ENCODE results near the gene CPLX3. TPM values are rescaled to one million over a fixed set of nuclear protein-coding genes. Genes with fewer than 3 reads are reported as not detected.
A peak's percentile ranks its signal among the peaks of the same experiment; 100 is the strongest.

Gene CPLX3
- polyA plus RNA-seq, 3 donors: not detected

GRCh38 chr15:74867466-74868038 lies 41.1 kb downstream of the CPLX3 start:
- no peak for DNase-seq (ENCODE audit: low read depth in 3 of 3, low spot score in 2 of 3)

DNA sequence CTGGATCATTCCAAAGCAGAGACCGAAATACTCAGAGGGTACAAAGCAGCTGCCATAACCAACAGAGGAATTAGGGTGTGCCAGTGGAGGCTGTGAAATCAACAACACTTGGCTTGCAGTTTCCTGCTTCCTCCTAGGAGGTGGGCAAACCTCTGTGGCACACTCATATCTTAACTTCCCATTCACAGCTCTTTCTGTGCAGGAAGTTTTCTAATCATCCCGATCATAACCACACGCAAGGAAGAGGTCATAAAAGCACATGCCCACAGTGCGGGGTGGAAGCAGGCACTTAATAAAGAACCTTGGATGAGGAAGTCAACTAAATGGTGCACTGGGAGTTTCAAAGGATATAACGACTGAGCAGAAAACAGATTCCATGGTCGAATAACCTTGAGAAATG lies 41.6 kb downstream of the CPLX3 start:
- no peak for DNase-seq (ENCODE audit: low read depth in 3 of 3, low spot score in 2 of 3)

- DNase-seq (ENCODE audit: low read depth in 3 of 3, low spot score in 2 of 3): no peak
Observed at GRCh38 chr15:74869372-74869725, 42.9 kb downstream of the CPLX3 start.

DNA sequence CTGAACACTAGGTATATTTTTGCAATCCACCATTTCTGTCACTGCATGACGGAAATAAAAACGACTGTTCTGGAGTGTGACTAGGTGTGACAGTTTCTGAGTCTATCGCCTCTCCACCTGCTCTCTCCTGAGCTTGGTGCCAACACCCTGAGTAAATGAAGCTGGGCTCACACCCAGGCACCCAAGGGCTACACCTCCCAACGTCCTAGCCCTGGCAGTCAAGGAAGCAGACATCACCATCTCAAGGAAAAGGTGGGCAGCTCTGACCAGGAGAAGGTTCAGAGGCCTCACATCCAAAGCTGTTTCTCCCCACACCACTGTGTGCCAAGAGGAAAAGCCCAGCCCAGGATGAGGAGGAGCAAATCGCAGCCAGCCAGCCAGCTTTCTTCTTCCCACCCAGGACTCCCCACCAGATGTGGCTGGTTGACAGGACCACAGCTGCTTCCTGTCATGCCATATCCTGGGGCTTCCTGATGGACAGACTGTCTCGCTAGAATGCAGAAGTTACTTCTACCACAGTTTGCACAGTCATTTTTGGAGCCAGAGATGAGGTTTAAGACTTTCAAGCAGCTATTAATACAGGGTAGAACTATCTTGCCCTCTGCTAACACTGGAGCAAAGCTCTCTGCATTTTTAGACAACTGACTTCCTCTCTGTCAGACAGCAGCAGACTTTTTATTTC lies 43.4 kb downstream of the CPLX3 start:
- DNase-seq (ENCODE audit: low read depth in 3 of 3, low spot score in 2 of 3): no peak

GRCh38 chr15:74870436-74871215 lies 44.2 kb downstream of the CPLX3 start:
- no peak for DNase-seq (ENCODE audit: low read depth in 3 of 3, low spot score in 2 of 3)

GRCh38 chr15:74872702-74873035 lies 46.2 kb downstream of the CPLX3 start:
- no peak for DNase-seq (ENCODE audit: low read depth in 3 of 3, low spot score in 2 of 3)

- peak; percentile 91 to 95 (median 91) for DNase-seq (ENCODE audit: low read depth in 3 of 3, low spot score in 2 of 3)
Observed at GRCh38 chr15:74873036-74873755, 46.8 kb downstream of the CPLX3 start, which contains the start of gene SCAMP2. Gene SCAMP2, minus strand, starts transcription at chr15:74873365. Its CDS starts 110 bp downstream, at chr15:74873255.

DNA sequence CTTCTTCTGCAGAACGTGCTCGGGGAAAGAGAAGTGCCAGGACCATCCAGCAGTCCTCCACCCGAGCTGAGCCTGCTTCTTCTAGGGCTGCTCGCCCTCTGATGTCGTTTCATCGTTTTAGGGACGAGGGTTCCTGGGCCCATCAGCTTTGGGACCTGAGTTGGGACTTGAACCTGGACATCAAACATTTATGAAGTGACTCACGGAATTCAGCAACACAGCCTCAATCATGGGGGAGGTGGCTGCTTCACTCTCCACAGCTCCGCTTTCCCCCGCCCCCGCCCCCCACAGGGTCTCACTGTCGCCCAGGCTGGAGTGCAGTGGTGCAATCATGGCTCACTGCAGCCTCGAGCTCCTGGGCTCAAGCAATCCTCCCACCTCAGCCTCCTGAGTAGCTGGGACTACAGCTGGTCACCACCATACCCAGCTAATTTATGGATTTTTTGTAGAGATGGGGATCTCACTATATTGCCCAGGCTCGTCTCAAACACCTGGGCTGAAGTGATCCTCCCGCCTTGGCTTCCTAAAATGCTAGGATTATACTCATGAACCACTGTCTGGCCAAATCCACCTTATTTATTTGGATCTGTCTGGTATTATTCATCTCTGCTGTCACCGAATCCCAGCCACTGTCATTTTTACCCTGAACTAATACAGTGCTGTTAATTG lies 47.5 kb downstream of the CPLX3 start:
- peak in 1 of 3 donors; percentile 10 for DNase-seq (ENCODE audit: low read depth in 3 of 3, low spot score in 2 of 3)

GRCh38 chr15:74878273-74878672 lies 51.8 kb downstream of the CPLX3 start:
- DNase-seq (ENCODE audit: low read depth in 3 of 3, low spot score in 2 of 3): no peak

Other genes starting within 250 kb of the CPLX3 start
- 10 to 100 TPM; 62.5 to 73.9 (median 65.6) TPM for gene CLK3, start 210.8 kb upstream of the CPLX3 start, polyA plus RNA-seq (ENCODE audit: insufficient read length in 3 of 3)
- 10 to 100 TPM; 38.6 to 43.2 (median 41.9) TPM for gene EDC3, start 130.6 kb upstream of the CPLX3 start, polyA plus RNA-seq (ENCODE audit: insufficient read length in 3 of 3)
- gene CYP1A1, start 101.1 kb upstream of the CPLX3 start, polyA plus RNA-seq (ENCODE audit: insufficient read length in 3 of 3): under 1 TPM in 2 of 3 donors, not detected in 1; 0.07 TPM
- gene CYP1A2, start 77.8 kb upstream of the CPLX3 start, polyA plus RNA-seq (ENCODE audit: insufficient read length in 3 of 3): under 1 TPM; 0.10 to 0.18 (median 0.11) TPM
- gene CSK, start 44.5 kb upstream of the CPLX3 start, polyA plus RNA-seq (ENCODE audit: insufficient read length in 3 of 3): 10 to 100 TPM; 37.6 to 54.0 (median 39.3) TPM
- not detected for gene LMAN1L, start 13.8 kb upstream of the CPLX3 start, polyA plus RNA-seq (ENCODE audit: insufficient read length in 3 of 3)
- 10 to 100 TPM; 26.0 to 32.9 (median 31.5) TPM for gene ULK3, start 16.5 kb downstream of the CPLX3 start, polyA plus RNA-seq (ENCODE audit: insufficient read length in 3 of 3)
- 10 to 100 TPM; 63.1 to 75.9 (median 69.4) TPM for gene SCAMP2, start 46.7 kb downstream of the CPLX3 start, polyA plus RNA-seq (ENCODE audit: insufficient read length in 3 of 3)
- gene MPI, start 63.4 kb downstream of the CPLX3 start, polyA plus RNA-seq (ENCODE audit: insufficient read length in 3 of 3): 10 to 100 TPM; 60.4 to 68.7 (median 67.0) TPM
- 10 to 100 TPM; 51.6 to 58.1 (median 55.9) TPM for gene FAM219B, start 80.2 kb downstream of the CPLX3 start, polyA plus RNA-seq (ENCODE audit: insufficient read length in 3 of 3)
- 100 to 1,000 TPM; 214 to 217 (median 215) TPM for gene COX5A, start 111.4 kb downstream of the CPLX3 start, polyA plus RNA-seq (ENCODE audit: insufficient read length in 3 of 3)
- 1 to 10 TPM; 2.0 to 2.5 (median 2.1) TPM for gene RPP25, start 130.1 kb downstream of the CPLX3 start, polyA plus RNA-seq (ENCODE audit: insufficient read length in 3 of 3)
- 10 to 100 TPM; 19.8 to 24.5 (median 21.6) TPM for gene SCAMP5, start 168.9 kb downstream of the CPLX3 start, polyA plus RNA-seq (ENCODE audit: insufficient read length in 3 of 3)
- gene PPCDC, start 197.0 kb downstream of the CPLX3 start, polyA plus RNA-seq (ENCODE audit: insufficient read length in 3 of 3): 10 to 100 TPM; 11.0 to 13.7 (median 13.7) TPM

Measured in right renal cortex interstitium (tissue), 3 donors.